ENCODE measurements around the gene C16orf95.

The C16orf95 gene

GRCh38 chr16:87311387-87311786 is 5.8 kb downstream of the C16orf95 start:
- no peak for DNase-seq

GRCh38 chr16:87310610-87311009 is 6.6 kb downstream of the C16orf95 start:
- no peak for DNase-seq

GRCh38 chr16:87309620-87310525 is 7.3 kb downstream of the C16orf95 start:
- DNase-seq = no peak

- DNase-seq = no peak
These were observed 8.4 kb downstream of the C16orf95 start for GRCh38 chr16:87308826-87309225.

- DNase-seq = no peak
These were observed 10.7 kb downstream of the C16orf95 start for GRCh38 chr16:87306516-87306915.

- DNase-seq = no peak
These were observed 11.4 kb downstream of the C16orf95 start for GRCh38 chr16:87305505-87306391.

GRCh38 chr16:87304951-87305350 is 12.2 kb downstream of the C16orf95 start:
- no peak for DNase-seq

- no peak for DNase-seq
These were observed 13.2 kb downstream of the C16orf95 start for GRCh38 chr16:87303962-87304521.

- DNase-seq = no peak
These were observed 13.7 kb downstream of the C16orf95 start for GRCh38 chr16:87303431-87303930.

GRCh38 chr16:87298857-87299465 is 18.2 kb downstream of the C16orf95 start:
- DNase-seq = no peak

GRCh38 chr16:87297918-87298631 is 19.1 kb downstream of the C16orf95 start:
- DNase-seq = no peak

- DNase-seq = no peak
These were observed 19.8 kb downstream of the C16orf95 start for GRCh38 chr16:87297407-87297806.

GRCh38 chr16:87295661-87296531 is 21.3 kb downstream of the C16orf95 start:
- DNase-seq = no peak

- no peak for DNase-seq
These were observed 21.9 kb downstream of the C16orf95 start for GRCh38 chr16:87295259-87295658.

GRCh38 chr16:87293990-87294389 is 23.2 kb downstream of the C16orf95 start:
- no peak for DNase-seq

- DNase-seq = no peak
These were observed 25.2 kb downstream of the C16orf95 start for GRCh38 chr16:87291944-87292343.

- DNase-seq = no peak
These were observed 28.3 kb downstream of the C16orf95 start for GRCh38 chr16:87288753-87289362.

GRCh38 chr16:87286839-87287626 is 30.2 kb downstream of the C16orf95 start:
- DNase-seq = no peak

- DNase-seq = no peak
These were observed 33.0 kb downstream of the C16orf95 start for GRCh38 chr16:87284183-87284582.
